NCI-H1436 (cell line): ENCODE measurements around the gene GPR62.

Source experiments
- DNase-seq: peaks from one replicate; lab custom pipeline; 2025; lab: John Stamatoyannopoulos, UW

GPR62 gene

DNA sequence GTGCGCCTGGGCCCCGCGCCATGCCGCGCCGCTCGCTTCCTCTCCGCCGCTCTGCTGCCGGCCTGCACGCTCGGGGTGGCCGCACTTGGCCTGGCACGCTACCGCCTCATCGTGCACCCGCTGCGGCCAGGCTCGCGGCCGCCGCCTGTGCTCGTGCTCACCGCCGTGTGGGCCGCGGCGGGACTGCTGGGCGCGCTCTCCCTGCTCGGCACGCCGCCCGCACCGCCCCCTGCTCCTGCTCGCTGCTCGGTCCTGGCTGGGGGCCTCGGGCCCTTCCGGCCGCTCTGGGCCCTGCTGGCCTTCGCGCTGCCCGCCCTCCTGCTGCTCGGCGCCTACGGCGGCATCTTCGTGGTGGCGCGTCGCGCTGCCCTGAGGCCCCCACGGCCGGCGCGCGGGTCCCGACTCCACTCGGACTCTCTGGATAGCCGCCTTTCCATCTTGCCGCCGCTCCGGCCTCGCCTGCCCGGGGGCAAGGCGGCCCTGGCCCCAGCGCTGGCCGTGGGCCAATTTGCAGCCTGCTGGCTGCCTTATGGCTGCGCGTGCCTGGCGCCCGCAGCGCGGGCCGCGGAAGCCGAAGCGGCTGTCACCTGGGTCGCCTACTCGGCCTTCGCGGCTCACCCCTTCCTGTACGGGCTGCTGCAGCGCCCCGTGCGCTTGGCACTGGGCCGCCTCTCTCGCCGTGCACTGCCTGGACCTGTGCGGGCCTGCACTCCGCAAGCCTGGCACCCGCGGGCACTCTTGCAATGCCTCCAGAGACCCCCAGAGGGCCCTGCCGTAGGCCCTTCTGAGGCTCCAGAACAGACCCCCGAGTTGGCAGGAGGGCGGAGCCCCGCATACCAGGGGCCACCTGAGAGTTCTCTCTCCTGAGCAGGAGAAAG is 951 bp downstream of the GPR62 start:
- DNase-seq: no peak

GRCh38 chr3:51957520-51958205 is 2.5 kb downstream of the GPR62 start:
- DNase-seq: no peak

DNA sequence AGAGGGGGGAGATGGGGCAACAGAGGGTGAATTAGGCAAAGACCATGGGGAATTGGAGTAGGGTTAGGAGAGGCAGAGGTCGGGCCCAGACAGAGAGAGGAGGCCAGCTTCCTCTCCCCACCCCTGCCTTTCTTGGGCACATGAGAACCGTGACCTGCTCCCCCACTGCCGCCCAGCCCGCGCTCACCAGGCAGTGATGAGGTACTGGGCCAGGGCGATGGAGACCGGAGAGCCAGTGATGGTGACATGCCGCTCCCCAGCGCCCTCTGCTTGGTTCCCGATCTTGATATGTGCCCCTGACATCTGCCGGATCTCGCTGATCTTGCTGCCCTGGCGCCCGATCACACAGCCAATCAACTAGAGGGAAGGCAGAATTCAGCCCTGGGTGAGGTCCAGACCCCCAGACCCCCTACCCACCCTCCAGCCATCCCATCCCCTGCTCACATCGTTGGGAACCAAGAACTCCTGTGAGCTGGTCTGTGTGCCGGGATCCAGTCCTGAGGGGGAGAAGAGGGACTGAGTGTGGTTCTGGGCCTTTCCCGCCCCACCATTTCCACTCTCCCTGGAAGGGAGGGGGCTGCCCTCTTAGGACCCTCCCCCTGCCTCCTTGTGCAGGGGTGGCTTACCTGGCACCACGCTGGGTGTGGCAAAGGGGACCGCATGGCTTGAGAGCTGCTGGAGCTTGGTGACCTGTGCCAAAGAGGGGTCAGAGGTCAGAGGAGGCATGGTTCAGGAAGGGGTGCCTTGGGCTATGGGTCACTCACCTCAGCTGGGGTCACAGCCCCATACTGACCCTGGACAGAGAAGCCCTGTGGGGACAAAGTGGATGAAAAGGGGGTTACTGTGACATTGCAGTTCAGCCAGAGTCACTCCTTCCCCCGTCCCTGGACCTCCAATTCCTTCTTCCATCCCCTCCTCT is 3.7 kb downstream of the GPR62 start:
- DNase-seq: no peak

GRCh38 chr3:51959651-51960050 is 4.5 kb downstream of the GPR62 start:
- no peak for DNase-seq

DNA sequence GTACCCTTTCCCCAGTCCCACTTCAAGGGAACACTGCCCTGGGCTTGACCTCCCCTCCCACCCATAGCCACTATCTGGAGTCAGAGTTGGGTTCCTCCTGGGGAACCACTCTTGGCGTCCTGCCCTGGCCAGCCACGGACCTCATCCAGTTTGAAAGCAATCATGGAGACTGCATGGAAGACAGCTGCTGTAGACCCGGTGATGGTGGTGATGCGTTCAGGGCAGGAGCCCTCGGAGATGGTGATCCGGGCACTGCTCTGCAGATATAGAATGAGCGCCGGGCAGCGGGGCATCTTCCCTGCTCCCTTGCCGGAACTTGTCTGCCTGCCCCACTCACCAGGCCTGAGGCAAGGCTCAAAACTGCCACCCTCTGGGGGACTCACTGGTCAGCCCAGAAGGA is 5.2 kb downstream of the GPR62 start:
- no peak for DNase-seq

DNA sequence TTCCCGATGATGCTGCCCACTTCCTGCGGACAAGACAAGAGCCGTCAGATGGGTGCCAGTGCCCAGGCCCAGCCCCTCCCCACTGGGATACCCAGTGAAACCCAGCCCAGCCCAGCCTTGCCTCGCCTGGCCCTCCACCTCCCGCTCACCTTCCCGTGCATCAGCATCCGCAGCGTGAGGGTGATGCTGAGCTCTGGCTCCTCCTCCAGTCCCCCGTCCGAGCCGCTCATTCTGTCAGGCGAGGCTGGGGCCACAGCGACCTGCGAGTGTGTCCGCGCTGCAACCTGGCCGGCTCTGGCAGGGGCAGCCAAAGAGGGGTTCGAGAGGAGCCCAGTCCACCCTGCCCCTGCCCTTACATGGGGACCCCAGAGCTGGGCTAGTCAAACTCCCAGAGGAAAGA is 5.8 kb downstream of the GPR62 start:
- DNase-seq: no peak

GRCh38 chr3:51961602-51962569 is 6.7 kb downstream of the GPR62 start:
- no peak for DNase-seq

- no peak for DNase-seq
Observed at GRCh38 chr3:51962854-51963530, 7.8 kb downstream of the GPR62 start.

DNA sequence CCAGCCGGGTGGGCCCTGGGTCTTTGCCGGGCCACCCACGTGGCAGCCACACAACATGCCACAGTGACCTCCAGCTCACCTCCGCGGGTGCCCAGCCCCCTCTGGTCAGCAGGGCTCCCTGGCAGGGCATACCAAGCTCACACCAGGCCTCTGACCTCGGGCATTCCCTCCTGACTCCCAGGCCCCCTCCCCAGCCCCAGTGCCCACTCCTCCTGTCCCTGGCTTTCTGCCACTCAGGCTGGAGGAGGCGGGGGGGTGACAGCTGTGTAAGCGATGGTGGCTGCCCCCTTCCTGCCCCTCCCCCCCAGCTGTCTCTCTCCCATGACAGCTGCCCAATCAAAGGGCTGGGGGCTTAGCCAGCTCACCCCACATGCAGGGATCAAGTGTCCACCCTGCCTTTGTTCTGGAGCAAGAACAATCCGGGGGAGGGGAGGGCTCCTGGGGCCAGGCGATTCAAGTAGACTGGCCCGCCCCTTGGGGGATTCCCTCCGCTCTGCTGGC is 8.8 kb downstream of the GPR62 start:
- DNase-seq: no peak

DNA sequence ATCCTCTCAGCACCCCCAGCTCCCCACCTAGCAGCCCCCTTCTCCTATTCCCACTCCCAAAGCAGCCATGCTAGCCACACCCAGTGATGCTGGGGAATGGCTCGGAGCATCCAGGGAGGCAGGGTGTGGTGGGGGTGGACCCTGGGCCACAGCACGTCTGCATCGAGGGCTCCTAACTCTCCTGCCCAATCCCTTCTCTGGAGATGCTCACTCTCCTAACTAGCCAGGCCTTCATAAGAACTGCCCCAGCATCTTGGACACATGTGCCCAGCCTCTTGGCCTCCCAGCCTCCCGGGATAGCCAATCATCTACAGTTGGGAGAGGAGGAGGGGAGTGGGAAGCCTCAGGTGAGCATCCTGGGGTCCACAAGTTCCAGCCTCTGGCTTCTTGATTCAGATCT is 9.3 kb downstream of the GPR62 start:
- no peak for DNase-seq

DNA sequence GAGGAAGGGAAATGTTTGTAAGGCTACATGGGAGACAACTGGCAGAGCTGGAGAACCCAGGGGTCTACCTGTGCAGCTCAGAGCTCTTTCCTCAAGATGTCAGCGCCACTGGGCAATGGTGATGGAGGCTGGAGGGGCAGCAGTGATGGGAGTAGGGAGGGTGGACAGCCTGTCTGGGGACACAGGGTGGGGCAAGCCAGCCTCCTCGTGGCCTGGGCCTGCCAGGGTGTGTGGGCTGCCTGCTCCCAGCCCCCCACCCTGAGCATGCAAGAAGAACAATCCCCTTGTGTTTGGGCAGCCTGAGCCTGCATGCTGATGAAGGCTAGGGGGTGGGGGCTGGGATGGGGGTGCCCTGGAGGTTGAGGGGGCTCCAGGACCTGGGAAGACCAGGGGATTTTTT is 10.8 kb downstream of the GPR62 start:
- no peak for DNase-seq

- DNase-seq: no peak
Observed at GRCh38 chr3:51966486-51966885, 11.3 kb downstream of the GPR62 start.

GRCh38 chr3:51966922-51967383 is 11.8 kb downstream of the GPR62 start:
- DNase-seq: no peak

- no peak for DNase-seq
Observed at GRCh38 chr3:51967384-51968169, 12.4 kb downstream of the GPR62 start, which contains the start of gene PCBP4. Gene PCBP4, minus strand, starts transcription at chr3:51967454. Its CDS starts 6,214 bp downstream, at chr3:51961240.

GRCh38 chr3:51968170-51968775 is 13.1 kb downstream of the GPR62 start:
- DNase-seq: no peak

DNA sequence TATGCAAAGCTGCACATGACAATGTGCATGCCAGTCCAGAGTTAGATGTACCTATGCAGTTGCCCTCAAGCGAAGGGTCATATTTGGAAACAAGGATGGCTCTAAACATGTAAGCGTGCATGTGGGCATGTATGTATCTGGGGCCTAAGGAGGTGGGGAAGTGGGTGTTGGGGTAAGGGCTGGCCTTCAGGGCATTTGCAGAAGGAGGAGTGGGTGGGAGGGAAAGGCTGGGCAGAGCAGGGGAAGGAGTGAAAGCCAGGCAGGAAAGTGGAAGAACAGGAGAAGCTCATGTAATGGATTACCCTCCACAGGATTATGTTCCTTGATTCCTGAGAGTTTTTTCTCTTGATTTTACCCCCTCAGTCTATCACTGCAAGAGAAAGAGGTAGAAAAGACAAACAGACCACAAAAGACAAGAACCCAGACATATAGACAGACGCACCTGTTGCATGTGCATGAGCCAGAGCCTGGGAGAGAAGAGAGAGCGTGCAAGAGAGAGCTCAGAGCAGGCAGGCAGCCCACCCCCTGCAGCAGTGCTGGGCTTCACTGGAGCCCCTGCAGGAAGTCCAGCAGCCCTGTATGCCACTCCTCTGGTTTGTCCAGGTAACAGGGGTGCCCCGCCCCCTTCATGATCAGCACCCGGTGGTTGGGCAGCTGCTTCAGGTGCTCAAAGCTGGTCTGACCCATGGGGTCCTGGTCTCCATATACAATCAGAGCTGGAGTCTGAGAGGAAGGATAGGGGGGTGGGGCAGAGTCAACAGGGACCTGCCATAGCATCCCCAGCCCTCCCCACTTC is 13.9 kb downstream of the GPR62 start:
- DNase-seq: no peak

DNA sequence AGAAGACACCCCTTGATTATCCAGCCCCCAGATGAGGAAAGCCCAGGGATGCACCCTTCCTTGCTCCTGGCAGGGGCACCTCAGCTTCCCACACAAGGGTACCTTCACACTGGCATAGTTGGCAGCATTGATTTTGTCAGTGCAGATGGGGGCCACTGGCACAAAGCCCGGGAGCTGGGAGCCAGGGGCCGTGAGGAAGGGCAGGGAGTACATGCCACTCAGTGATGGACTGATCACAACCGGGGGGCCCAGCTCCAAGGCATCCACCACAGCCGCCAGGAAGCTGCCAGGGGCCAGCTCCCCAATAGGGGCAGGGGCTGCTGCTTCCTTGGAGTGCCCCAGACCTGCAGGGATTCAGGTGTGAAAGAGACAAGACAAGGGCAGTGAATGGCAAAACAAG is 14.7 kb downstream of the GPR62 start:
- no peak for DNase-seq
